ENCODE data around the gene METTL4.
"Not testable (repeated sequence)": the region's sequence is repeated elsewhere in the genome, so short reads cannot be mapped to it uniquely, and the experiment has no call there.

Gene METTL4

DNA sequence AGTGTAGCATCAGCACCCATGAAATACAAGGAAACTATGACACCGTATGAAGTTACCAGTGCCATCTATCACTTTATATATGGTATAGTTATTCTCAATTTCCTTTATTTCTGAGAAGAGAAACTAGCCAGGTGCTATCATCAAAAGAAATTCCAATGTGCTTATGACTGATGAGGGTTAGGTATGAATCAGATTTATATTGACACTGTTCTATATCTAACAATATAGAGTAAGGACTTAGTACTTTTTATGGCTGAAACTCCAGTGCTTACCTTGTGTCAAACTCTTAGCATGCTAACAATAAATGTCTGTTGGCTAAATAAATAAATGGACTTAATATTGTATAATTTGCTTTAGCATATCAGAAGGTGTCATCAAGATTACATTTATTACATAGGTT is 6.9 kb downstream of the METTL4 start:
- no peak for DNase-seq (ENCODE audit: low read depth, low spot score)

GRCh38 chr18:2559249-2559648 is 12.1 kb downstream of the METTL4 start:
- DNase-seq (ENCODE audit: low read depth, low spot score): no peak

DNA sequence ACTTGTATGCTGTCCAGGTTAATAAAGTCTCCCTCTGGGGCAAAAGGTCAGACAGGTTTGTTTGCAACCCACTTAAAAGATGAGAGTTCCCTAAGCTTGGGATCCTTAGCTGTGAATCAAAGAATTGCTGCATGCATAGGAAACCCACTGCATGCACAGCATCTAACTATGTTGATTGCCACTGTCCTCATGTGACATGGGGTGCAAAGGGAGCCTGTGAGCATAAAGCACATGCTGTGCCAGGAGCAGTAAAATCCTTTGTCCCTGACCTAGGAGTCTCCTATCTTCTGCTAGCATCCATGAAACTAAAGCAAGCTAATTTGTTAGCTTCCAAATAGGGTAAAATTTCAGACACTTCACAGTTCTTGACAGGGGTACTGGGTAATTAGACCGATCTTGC is 13.8 kb downstream of the METTL4 start:
- no peak for DNase-seq (ENCODE audit: low read depth, low spot score)

DNA sequence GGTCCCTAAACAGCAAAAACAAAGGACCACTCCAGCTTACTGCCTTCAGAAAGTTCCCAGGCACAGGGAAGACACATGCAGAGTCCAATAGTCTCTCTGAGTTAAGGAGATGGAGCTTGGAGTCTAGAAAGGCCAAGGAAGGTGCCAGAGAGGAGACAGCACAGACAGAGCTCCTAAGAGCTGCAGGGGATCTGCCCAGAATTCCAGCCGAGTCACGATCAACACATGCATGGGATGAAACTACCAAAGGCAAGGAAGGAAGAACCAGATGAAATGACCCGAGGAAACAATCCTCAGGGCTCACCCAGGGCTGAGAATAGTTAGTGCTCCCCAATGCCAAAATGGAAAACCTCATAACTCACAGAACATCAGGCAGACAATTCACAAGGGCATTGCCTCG is 15.4 kb downstream of the METTL4 start:
- no peak for DNase-seq (ENCODE audit: low read depth, low spot score)

DNA sequence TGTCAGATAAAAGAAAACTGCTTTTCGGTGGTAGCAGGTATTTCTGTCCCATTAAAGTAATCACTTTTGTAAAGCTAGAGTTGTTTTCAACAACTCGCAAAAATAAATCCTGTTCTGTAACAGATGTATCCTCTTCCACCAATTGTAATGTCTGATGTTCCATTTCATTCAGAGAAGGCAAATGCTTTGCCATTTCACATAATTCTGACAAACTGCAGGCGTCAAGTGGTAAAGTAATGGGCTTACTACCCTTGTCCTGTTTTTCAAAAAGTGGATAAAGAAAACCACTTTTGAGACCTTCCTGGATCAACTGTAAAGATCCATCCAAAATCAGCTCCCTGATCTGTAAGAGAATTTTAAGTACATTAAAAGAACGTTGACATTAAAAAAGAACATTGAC is 16.6 kb downstream of the METTL4 start:
- no peak for DNase-seq (ENCODE audit: low read depth, low spot score)

DNA sequence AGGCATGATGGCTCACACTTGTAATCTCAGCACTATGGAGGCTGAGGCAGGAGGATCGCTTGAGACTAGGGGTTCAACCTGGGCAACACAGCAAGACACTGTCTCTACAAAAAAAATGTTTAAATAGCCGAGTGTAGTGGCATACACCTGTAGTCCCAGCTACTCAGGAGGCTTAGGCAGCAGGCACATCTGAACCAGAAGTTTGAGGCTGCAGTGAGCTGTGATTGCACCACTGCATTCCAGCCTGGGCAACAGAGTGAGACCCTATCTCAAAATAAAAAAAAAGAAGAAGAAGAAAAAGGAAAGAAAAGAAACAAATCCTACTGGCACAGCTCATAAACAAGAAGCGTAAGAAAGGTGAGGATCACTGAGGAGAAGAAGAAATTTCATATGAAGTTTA is 19.9 kb downstream of the METTL4 start:
- DNase-seq (ENCODE audit: low read depth, low spot score): no peak

GRCh38 chr18:2549462-2549861 is 21.8 kb downstream of the METTL4 start:
- no peak for DNase-seq (ENCODE audit: low read depth, low spot score)

- DNase-seq (ENCODE audit: low read depth, low spot score): no peak
These were observed 23.7 kb downstream of the METTL4 start for GRCh38 chr18:2547477-2548087.

- DNase-seq (ENCODE audit: low read depth, low spot score): no peak
These were observed 26.1 kb downstream of the METTL4 start for GRCh38 chr18:2545155-2545554.

DNA sequence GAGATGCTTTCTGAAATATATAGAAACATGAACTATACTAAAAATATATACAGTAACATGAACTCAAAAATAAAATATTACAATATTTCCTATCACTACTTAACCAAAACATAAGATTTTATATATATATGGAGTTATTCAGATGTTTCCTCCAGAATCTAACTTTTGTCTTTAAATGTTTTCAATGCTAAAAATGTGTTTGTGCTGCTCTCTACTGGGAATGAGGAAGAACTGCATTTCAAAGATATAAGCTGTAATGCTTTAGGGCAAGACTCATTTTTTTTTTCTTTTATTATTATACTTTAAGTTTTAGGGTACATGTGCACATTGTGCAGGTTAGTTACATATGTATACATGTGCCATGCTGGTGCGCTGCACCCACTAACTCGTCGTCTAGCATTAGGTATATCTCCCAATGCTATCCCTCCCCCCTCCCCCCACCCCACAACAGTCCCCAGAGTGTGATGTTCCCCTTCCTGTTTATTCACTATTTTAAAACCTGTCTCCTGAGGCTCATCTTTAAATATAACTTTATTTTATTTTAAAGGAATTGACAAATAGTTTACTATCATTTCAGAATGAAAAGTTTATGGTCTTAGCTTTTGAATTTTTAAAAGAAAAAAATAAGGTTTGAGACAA is 29.3 kb downstream of the METTL4 start:
- not testable (repeated sequence) for DNase-seq (ENCODE audit: low read depth, low spot score)

GRCh38 chr18:2540575-2540974 is 30.7 kb downstream of the METTL4 start:
- DNase-seq (ENCODE audit: low read depth, low spot score): no peak

GRCh38 chr18:2538844-2539243 is 32.5 kb downstream of the METTL4 start:
- DNase-seq (ENCODE audit: low read depth, low spot score): no peak

- no peak for DNase-seq (ENCODE audit: low read depth, low spot score)
These were observed 33.1 kb downstream of the METTL4 start for GRCh38 chr18:2538236-2538635.

GRCh38 chr18:2537296-2537695 is 34.0 kb downstream of the METTL4 start:
- no peak for DNase-seq (ENCODE audit: low read depth, low spot score)

- DNase-seq (ENCODE audit: low read depth, low spot score): no peak
These were observed 34.8 kb downstream of the METTL4 start for GRCh38 chr18:2536493-2536892.

- no peak for DNase-seq (ENCODE audit: low read depth, low spot score)
These were observed 35.2 kb downstream of the METTL4 start for GRCh38 chr18:2536063-2536462.

DNA sequence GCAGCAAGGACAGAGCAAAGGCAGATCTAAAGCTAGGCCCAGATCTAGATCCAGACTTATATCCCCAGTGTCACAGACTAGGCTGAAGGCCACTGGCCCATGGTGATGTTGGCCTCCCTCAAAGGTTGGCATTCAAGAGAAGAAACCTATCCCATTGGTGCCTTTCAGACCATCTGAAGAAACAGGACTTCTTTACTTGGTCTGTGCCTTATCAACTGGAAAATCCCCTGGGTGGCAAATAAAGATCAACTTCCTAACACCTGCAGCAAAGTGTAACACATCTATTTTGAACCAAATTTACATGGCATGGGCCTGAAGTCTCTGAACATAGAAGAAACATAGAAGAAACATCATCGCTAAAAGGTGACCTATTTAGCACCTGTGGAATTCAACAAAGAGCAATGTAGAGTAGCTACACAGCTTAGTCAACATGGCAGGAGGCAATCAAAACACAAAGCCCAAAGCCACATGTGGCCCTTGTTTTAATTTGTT is 35.8 kb downstream of the METTL4 start:
- DNase-seq (ENCODE audit: low read depth, low spot score): no peak

- no peak for DNase-seq (ENCODE audit: low read depth, low spot score)
These were observed 36.4 kb downstream of the METTL4 start for GRCh38 chr18:2534906-2535305.

DNA sequence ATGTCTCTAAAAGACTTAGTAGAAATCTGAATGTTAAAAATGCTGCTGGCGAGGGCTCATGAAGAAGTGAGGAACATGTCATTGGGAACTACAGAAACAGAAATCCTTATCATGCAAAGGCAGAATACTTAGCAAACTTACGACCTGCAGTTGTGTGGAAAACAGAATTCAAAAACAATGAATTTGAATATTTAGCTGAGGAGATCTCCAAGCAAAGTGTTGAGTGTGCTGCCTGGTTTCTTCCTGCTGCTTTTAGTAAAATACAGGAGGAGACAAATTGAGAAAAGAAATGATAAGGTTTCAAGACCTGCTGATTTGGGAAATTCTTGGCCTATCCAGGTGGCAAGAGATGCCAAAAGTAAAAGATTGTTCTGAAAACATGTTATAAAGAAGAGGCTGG is 38.5 kb downstream of the METTL4 start:
- no peak for DNase-seq (ENCODE audit: low read depth, low spot score)

DNA sequence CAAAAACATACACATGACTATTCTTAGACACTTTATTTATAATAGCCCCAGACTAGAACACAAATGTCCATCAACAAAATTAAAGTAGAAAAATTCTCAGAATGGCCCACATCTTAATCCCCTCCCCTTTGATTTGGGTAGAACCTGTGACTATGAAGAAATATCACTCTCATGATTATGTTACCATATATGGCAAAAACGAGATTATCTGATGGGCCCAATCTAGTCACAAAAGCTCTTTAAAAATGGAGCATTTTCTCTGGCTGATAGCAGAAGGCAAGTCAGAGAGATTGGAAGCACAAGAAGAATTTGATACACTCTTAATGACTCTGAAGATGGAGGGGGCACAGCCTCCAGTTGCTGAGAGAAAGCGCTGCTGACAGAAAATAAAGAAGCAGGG is 39.6 kb downstream of the METTL4 start:
- no peak for DNase-seq (ENCODE audit: low read depth, low spot score)

- DNase-seq (ENCODE audit: low read depth, low spot score): no peak
These were observed 42.2 kb downstream of the METTL4 start for GRCh38 chr18:2529154-2529553.

DNA sequence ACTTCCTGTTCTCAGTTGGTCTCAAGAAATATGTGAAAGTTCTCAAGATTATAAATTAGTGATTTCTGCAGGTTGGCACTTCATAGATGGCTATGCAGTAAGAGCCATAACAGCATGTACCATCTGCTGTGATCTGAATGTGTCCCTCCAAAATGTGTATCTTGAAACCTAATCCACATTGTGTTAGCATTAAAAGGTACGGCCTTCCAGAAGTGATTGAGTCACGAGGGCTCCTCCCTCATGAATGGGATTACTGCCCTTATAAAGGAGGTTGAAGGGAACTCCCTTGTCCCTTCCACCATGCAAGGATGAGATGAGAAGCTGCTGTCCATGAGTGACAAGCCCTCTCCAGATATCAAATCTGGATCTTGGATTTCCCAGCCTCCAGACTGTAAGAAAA is 45.0 kb downstream of the METTL4 start:
- DNase-seq (ENCODE audit: low read depth, low spot score): no peak

DNA sequence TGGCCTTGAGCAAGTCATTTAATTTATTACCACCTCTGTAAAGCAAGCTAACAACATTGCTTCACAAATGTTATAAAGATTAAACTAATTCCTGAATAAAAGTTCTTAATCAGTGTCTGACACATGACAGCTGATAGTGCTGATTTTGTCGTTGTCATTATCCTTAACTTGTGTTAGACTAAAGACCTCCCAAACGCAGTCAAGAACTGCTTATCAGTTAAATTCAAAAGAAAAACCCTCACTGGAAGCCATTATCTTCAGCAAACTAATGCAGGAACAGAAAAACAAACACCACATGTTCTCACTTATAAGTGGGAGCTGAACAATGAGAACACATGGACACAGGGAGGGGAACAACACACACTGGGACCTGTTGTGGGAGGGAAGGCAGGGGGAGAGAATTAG is 46.5 kb downstream of the METTL4 start:
- not testable (repeated sequence) for DNase-seq (ENCODE audit: low read depth, low spot score)

- no peak for DNase-seq (ENCODE audit: low read depth, low spot score)
These were observed 49.2 kb downstream of the METTL4 start for GRCh38 chr18:2522112-2522511.
